Measurements from ENCODE around the gene CDS2.

DNA sequence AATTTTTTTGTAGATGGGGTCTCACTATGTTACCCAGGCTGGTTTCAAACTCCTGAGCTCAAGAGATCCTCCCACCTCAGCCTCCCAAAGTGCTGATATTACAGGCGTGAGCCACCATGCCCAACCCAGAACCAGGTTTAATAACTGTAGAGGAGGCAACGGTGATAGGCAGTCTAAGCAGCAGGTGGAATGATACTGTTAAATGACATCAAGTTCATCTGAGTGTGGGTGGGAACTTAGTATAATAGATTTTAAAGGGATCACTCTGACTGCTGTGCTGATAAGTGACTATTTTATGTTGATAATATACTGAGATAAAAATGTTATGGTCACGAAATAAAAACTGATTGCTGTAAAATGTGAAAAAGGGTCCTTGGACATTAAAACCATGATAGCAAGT lies 38.1 kb upstream of the CDS2 start:
- TF ChIP-seq IKZF2 (IDR thresholded peaks at IDR 0.05) = no peak
- TF ChIP-seq, protein P1, sequence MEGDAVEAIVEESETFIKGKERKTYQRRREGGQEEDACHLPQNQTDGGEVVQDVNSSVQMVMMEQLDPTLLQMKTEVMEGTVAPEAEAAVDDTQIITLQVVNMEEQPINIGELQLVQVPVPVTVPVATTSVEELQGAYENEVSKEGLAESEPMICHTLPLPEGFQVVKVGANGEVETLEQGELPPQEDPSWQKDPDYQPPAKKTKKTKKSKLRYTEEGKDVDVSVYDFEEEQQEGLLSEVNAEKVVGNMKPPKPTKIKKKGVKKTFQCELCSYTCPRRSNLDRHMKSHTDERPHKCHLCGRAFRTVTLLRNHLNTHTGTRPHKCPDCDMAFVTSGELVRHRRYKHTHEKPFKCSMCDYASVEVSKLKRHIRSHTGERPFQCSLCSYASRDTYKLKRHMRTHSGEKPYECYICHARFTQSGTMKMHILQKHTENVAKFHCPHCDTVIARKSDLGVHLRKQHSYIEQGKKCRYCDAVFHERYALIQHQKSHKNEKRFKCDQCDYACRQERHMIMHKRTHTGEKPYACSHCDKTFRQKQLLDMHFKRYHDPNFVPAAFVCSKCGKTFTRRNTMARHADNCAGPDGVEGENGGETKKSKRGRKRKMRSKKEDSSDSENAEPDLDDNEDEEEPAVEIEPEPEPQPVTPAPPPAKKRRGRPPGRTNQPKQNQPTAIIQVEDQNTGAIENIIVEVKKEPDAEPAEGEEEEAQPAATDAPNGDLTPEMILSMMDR (IDR thresholded peaks at IDR 0.05 in 2 of 3, conservative IDR thresholded peaks at IDR 0.05 in 1 of 3; ENCODE audit: control insufficient read depth in 2 of 3, extremely low read depth in 1 of 3, insufficient read depth in 1 of 3, low read depth in 3 of 3, low read length in 3 of 3) = no peak
- no peak for TF ChIP-seq PAX5 (IDR thresholded peaks at IDR 0.05; ENCODE audit: borderline replicate concordance, low read depth, low read length)
- TF ChIP-seq SUZ12 (IDR thresholded peaks at IDR 0.05; ENCODE audit: unreplicated experiment) = no peak

All from GM12878 (cell line).